Left ventricle myocardium inferior (tissue), 1 donor: ENCODE data around the gene OSER1. TPM values are rescaled to one million over a fixed set of nuclear protein-coding genes. Genes with fewer than 3 reads are reported as not detected.

Experiments used
- DNase-seq: peaks from one replicate; pipeline ENCODE4 v3.0.0-alpha.2; 2020
- H3K27ac ChIP-seq: fragments of 200-600 bp; replicated peaks from 2 replicates; pipeline ENCODE4 v1.8.0; 2021
- H3K27me3 ChIP-seq: fragments of 200-600 bp; 2 replicates; pipeline ENCODE4 v1.8.0; 2021; ENCODE audit warnings: low read depth
- H3K36me3 ChIP-seq: fragments of 200-600 bp; 2 replicates; pipeline ENCODE4 v1.8.0; 2021
- H3K4me1 ChIP-seq: fragments of 200-600 bp; 2 replicates; pipeline ENCODE4 v1.8.0; 2021
- H3K4me3 ChIP-seq: fragments of 200-600 bp; 2 replicates; pipeline ENCODE4 v1.8.0; 2021; ENCODE audit warnings: mild to moderate bottlenecking, moderate library complexity
- H3K9me3 ChIP-seq: fragments of 200-600 bp; replicated peaks from 2 replicates; pipeline ENCODE4 v1.8.0; 2021
- intact Hi-C: fragments of 100-400 bp; cut with micrococcal nuclease; formaldehyde crosslinking; loops from one replicate; pipeline ENCODE4 v1.11.0; 2022
- total RNA-seq: library from RNA; stranded (reverse); fragmentation: NEBNext Ultra II Directional; extraction: Animal tissue kit (Norgen Biotek cat#: 25700); gene quantifications from one replicate; pipeline ENCODE4 v1.2.1, GENCODE V29; 2021
- TF ChIP-seq, protein P1 (sequence below): fragments of 200-600 bp; IDR thresholded peaks from 2 replicates; pipeline ENCODE4 v1.8.0; 2021; ENCODE audit warnings: antibody characterized with exemption, mild to moderate bottlenecking, borderline replicate concordance
- donor health status: DM: no; HTN: yes; CAD: no; lungs with severe emphysema.

The OSER1 gene
- total RNA-seq, 1 donor from 2014 or later: 34.0 TPM

DNA sequence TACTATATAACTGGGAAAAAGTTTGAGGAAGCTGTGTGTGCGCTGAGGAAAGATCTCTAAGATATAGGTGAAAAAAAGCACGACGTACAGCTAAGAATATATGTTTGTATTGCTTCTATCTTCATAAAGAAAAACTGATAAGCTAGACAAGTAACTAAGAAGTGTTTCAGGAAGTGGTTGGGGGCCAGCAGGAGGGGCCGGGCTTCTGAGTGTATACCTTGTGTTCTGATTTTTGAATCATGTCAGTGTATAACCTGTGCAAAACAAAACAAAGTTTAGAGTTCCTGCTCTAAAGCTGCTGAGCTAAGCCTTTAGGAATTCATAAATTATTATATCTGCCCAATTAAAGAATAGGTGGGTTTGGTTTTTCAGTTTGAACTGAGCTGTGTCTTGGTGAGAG lies 7.9 kb upstream of the OSER1 start:
- TF ChIP-seq, protein P1, sequence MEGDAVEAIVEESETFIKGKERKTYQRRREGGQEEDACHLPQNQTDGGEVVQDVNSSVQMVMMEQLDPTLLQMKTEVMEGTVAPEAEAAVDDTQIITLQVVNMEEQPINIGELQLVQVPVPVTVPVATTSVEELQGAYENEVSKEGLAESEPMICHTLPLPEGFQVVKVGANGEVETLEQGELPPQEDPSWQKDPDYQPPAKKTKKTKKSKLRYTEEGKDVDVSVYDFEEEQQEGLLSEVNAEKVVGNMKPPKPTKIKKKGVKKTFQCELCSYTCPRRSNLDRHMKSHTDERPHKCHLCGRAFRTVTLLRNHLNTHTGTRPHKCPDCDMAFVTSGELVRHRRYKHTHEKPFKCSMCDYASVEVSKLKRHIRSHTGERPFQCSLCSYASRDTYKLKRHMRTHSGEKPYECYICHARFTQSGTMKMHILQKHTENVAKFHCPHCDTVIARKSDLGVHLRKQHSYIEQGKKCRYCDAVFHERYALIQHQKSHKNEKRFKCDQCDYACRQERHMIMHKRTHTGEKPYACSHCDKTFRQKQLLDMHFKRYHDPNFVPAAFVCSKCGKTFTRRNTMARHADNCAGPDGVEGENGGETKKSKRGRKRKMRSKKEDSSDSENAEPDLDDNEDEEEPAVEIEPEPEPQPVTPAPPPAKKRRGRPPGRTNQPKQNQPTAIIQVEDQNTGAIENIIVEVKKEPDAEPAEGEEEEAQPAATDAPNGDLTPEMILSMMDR: no peak
- intact Hi-C loops: loop anchor here (5.0 kb wide), 1 partner anchor 94 kb away; the partner anchor contains the start of gene FITM2
- Histone ChIP-seq H3K9me3 (no peaks in the 10 kb centered on the region), H3K4me1 (peaks cover 29% of the 10 kb centered on the region), H3K27me3 (no peaks in the 10 kb centered on the region), H3K4me3 (peak overlapping the region; percentile 59), H3K36me3 (peaks cover 5% of the 10 kb centered on the region), H3K27ac (peak overlapping the region; percentile 80)
- DNase-seq: no peak

DNA sequence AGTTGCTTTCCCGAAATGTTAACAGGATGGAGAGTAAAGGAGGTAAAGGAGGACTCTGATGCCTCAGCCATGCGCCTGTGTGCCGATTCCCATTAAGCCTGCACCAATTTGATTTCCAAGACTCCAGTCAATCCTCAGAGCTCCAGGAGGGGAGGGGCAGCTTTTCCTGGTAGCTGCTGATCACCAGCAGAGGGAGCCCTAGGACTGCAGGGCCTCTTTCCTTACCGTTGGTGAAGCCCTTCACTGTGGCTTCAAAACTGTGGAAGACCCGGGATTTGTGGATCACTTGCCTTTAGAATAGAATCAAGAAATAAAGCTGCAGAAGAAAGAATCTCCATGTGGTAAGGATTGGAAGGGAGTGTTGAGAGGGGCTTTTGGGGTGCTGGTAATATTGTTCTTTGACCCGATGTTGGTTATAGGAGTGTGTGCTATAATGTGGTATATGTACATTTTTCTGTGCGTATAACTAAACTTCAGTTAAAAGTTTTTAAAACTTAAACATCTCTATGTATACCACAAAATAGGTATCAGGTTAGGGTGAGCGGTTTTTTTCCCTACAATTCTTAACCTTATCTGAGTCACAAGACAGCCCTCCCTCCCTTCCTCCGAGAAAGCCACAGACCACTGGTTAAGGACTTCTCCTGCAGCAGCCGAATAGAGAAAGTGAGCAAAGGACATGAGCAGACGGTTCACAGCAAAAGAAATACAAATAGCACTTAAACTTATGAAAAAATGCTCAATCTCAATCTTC lies 6.9 kb upstream of the OSER1 start:
- H3K27ac ChIP-seq: peak overlapping the region; percentile 80
- H3K36me3 ChIP-seq: peaks cover 5% of the 10 kb centered on the region
- intact Hi-C loops: loop anchor here (5.0 kb wide), 1 partner anchor 95 kb away; the partner anchor contains the start of gene FITM2
- peak; percentile 60 for DNase-seq
- peak overlapping the region; percentile 59 for H3K4me3 ChIP-seq
- no peaks in the 10 kb centered on the region for H3K9me3 ChIP-seq
- TF ChIP-seq, protein P1: peak; percentile 93
- no peaks in the 10 kb centered on the region for H3K27me3 ChIP-seq
- peaks cover 28% of the 10 kb centered on the region for H3K4me1 ChIP-seq

DNA sequence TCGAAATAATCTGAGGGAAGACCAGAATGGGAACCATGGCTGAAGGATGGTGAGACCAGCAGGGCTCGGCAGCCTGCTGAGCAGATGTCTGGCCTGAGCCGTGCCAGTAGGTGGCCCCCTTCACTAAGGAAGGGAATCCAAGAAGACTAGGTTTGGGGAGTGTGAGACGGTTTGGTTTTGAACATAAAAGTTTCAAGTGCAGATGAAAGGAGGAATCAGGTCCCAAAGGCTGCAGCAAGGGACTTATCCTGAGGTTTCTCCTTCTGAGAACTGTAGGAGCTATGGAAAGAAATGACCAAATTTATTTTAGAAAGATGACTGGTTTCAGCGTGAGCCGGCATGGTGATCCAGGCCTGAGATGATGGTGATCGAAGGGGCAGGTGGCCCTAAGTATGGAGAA lies 4.6 kb upstream of the OSER1 start:
- intact Hi-C loops: loop anchor here (5.0 kb wide), 1 partner anchor 97 kb away; the partner anchor contains the start of gene FITM2
- peak; percentile 62 for DNase-seq
- H3K27me3 ChIP-seq: no peaks in the 10 kb centered on the region

DNA sequence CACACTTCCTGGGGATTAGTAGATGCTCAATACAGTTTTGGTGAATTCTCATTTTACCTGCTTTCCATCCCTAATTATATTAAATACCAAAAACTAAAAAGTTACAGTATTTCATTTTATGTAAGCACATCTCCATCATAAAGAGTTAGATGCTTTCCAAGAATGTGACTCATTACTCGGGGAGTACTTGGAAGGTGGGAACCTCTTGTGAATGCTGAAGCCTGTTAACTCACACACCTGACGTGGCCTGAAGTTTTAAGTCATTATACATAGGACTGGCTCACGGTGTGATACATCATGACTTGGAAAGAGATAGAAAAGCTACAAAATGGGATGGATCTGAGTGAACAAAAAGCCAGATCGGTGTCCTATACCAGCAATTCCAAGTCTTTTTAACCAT lies 2.2 kb upstream of the OSER1 start:
- peaks cover 50% of the 10 kb centered on the region for H3K4me1 ChIP-seq
- TF ChIP-seq, protein P1: no peak

More for the DNA sequence above, 4.6 kb upstream of the OSER1 start:
- H3K4me1 ChIP-seq: peaks cover 42% of the 10 kb centered on the region
- H3K9me3 ChIP-seq: no peaks in the 10 kb centered on the region
- H3K27ac ChIP-seq: no peak overlapping the region
- no peak overlapping the region for H3K4me3 ChIP-seq
- TF ChIP-seq, protein P1: peak; percentile 88
- peaks cover 3% of the 10 kb centered on the region for H3K36me3 ChIP-seq

DNA sequence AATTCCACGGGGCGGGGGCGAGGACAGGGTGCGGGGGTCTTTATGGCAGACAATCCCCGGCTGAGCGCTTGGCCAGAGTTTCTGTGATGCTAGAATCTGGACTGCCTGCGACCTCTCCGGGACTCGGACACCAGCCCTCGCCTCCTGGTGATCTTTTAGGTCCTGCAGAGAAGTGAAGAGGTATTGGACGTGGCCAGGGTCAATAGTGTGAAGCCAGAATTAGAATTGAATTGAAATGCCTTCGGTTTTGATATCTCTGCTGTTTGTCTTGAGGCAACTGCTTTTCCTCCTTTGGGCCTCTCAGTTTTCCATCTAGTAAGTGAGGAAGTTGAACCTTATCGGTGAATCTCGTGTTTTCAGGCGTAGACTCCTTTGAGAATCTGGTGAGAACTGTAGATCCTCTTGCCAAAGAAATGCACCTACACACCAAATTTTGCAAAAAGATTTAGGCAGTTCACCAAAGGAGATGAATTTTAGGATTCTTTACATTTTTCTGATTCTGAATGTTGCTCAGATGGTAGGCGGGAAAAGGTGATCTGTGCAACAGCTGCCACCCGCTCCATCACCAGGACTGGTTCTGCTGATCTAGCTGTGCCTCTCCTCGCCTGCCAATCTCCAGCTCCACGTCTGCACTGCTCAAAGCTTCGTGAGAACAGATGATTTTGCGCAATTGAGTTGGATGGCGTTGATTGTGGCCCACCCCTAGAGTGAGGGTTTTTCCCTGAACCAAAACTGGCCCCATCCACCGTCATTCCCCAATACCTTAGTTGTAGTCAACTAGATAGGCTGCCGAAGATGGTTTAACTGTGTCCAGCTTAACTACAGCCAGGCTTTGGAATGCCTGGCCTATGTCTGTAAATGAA lies 837 bp upstream of the OSER1 start:
- TF ChIP-seq, protein P1: no peak
- no peak for DNase-seq

More for the DNA sequence above, 2.2 kb upstream of the OSER1 start:
- H3K36me3 ChIP-seq: no peaks in the 10 kb centered on the region
- H3K9me3 ChIP-seq: no peaks in the 10 kb centered on the region
- no peak overlapping the region for H3K27ac ChIP-seq
- intact Hi-C loops: no loop called here
- H3K4me3 ChIP-seq: no peak overlapping the region
- DNase-seq: no peak
- no peaks in the 10 kb centered on the region for H3K27me3 ChIP-seq

More for the DNA sequence above, 837 bp upstream of the OSER1 start:
- Histone ChIP-seq H3K4me1 (peaks cover 64% of the 10 kb centered on the region), H3K9me3 (no peaks in the 10 kb centered on the region), H3K27me3 (no peaks in the 10 kb centered on the region), H3K36me3 (peaks cover 3% of the 10 kb centered on the region), H3K27ac (peak overlapping the region; percentile 96), H3K4me3 (peak overlapping the region; percentile 96)
- intact Hi-C loops: no loop called here
